DOHH2 (cell line): ENCODE data around the gene HOXC6.

Source experiments
- EZH2phosphoT487 ChIP-seq: fragments of 200-600 bp; sonication (generic); IDR thresholded peaks from 2 replicates; pipeline ENCODE4 v1.6.1; 2017; ENCODE audit warnings: borderline replicate concordance, mild to moderate bottlenecking, antibody characterized with exemption, low read length, moderate library complexity, mixed read lengths
- TF ChIP-seq, protein P1 (sequence below): fragments of 200-600 bp; sonication (generic); IDR thresholded peaks from one replicate; pipeline ENCODE4 v1.5.1; 2014; ENCODE audit warnings: antibody characterized with exemption, mild to moderate bottlenecking, low read depth, low read length; ENCODE audit not compliant: poor library complexity, severe bottlenecking

DNA sequence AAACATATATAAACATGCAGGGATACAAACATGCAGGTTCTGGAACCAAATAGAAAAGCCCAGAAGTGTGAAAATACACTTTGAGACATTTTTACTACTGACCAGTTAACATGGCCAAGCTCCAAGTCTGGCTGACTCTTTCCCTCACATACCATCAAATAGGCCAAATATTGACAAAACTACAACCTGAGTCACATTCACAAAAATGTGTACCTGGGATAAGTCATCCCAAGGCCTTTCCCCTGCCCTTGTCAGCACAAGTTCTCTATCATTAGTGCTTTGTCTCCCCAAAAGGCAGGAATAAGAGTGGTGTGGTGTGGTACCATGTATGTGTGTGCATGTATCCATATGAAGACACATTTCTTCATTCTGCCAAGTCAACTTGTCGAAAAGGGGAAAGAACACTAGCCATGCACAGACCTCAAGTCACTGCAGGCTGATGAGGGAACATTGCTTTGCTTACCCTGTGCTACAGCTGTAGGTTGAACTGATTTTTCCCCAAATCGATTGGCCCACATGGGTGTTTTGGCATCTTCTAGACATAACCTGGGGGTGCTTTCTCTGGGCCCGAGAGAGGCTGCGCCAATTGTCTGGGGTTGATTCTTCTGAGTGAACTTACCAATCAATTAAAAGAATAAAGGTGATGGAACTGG lies 40.3 kb downstream of the HOXC6 start:
- TF ChIP-seq, protein P1, sequence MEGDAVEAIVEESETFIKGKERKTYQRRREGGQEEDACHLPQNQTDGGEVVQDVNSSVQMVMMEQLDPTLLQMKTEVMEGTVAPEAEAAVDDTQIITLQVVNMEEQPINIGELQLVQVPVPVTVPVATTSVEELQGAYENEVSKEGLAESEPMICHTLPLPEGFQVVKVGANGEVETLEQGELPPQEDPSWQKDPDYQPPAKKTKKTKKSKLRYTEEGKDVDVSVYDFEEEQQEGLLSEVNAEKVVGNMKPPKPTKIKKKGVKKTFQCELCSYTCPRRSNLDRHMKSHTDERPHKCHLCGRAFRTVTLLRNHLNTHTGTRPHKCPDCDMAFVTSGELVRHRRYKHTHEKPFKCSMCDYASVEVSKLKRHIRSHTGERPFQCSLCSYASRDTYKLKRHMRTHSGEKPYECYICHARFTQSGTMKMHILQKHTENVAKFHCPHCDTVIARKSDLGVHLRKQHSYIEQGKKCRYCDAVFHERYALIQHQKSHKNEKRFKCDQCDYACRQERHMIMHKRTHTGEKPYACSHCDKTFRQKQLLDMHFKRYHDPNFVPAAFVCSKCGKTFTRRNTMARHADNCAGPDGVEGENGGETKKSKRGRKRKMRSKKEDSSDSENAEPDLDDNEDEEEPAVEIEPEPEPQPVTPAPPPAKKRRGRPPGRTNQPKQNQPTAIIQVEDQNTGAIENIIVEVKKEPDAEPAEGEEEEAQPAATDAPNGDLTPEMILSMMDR: no peak
- TF ChIP-seq EZH2phosphoT487: no peak
